SK-N-DZ (cell line): ENCODE measurements around the gene GFI1B.

Source experiments
- DNase-seq: peaks from one replicate; pipeline ENCODE4 v3.0.0-alpha.2; 2015; ENCODE audit warnings: low spot score
- small RNA-seq, 2 experiments: library from RNA; depleted of rRNA; stranded (forward); fragments of <200 nt; gene quantifications; one replicate each; pipeline ENCODE3, GENCODE V24; 2014

GFI1B gene

DNA sequence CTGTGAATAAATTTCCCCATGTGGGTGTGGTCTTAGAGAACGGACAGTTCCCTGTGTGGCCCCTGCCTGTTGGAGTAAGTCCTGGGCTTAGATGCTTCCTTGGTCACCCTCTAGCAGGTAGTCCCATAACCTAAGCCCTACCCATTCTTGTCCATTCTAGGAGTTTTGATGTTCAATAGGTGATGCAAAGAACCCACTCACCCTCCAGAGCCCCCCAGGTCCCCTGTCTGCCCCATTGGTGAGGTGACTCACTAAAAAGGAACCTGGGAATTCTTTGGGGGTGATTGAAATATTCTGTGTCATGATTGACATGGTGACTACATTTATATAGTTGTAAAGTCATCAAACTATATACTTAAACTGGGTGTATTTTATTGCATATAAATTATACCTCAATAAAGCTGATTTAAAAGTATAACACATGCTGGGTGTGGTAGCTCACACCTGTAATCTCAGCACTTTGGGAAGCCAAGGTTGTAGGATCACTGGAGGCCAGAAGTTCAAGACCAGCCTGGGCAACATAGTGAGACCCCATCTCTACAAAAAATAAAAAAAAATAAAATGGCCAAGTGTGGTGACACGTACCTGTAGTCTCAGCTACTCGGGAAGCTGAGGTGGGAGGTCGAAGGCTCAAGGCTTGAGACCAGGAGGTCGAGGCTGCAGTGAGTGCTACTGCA, 31.6 kb downstream of the GFI1B start:
- no peak for DNase-seq

DNA sequence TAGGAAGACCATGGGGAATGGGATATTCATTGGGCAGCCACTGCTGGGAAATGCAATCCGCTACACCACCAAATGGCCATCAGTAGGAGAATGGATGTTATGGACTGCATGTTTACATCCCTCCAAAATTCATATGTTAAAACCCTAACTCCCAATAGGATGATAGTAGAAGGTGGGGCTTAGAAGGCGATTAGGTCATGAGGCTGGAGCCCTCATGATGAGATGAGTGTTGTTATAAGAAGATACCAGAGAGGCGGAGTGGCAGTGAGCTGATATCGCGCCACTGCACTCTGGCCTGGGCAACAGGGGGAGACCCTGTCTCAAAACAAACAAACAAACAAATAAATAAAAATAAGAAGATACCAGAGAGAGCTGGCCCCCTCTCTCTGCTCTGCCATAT, 36.2 kb downstream of the GFI1B start:
- DNase-seq = no peak

DNA sequence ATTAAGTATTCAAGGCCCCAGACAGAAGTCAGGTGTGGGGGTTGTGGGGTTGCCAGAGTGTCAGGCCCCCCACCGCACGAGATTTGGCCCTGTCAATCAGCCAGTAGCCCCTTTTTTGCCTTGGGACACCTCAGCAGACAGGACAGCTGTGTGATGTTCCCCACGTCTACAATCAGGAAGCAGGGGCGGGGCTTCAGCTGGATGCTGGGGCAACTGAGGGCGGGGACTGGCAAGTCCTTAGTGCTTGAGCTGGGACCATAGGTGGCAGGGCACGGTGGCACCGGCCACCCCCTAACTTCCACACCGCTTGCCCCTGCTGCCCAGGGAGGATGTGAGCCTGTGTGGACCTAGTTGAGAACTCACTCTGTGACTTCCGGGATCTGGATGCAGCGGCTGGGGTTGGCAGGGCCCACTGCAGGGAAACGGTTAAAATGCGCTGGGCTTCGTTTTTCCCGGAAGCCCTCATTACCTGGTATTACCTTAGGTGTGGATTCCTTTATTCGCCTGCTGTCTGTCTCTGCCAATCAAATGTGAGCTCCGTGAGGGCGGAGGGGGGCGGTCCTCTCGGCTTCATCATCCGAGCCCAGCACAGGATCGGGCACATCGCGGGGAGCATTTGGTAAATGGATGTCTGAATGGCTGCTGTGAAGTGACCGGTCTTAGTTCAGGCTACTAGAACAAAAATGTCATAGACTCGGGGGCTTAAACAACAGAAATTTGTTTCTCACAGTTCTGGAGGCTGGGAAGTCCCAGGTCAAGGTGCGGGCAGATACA, 44.8 kb downstream of the GFI1B start:
- DNase-seq = peak; percentile 39

DNA sequence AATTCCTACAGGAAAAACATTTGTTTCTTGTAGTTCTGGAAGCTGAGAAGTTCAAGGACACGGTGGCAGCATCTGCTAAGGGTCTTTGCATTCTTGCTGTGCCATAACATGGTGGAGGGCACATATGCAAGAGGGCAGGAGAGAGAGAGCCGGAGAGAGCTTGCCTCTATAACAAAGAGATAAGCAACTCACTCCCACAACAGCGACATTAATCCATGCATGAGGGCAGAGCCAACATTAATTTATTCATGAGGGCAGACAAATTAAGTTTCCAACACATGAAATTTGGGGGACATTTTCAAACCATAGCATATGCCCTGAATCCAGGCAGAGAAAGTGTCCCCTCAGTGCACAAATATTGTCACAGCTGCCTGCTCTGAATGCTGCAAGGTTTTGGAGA, 47.9 kb downstream of the GFI1B start:
- no peak for DNase-seq

DNA sequence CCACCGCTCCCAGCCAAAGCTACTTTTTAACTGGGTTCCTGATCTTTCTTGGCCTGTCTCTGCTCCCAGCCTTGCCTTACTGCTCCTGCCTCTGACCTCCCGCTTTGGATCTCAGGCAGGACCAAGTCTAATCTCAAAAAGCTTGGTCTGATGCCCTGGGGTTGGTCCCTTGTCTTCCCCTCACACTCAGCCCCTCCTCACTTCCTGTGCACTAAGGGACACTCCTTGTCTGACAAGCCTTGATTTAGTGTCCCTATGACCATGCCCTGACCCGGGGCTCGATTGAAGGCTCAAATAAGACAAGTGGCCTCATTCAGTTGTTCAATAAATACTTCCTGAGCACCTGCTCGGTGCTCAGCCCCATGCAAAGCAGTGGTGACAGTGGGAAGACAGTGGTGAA, 48.6 kb downstream of the GFI1B start:
- DNase-seq = no peak

DNA sequence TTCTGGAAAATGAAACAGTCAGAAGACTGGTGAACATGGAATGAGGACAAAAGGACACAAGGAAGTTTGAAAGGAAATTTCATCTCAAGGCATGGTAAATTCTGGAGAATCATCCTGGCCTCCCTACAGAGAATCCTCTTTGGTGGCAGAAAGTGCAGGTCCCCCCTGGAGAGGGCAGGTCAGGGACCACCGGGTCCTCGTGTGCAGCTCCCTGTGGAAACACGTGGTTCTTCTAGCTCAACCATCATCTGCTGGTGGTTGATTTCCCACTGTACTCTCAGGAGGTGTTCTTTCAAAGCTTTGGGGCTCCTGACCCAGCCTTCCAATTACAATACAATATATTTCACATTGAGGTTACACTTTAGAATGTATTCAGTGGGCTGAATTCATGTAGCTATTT, 49.7 kb downstream of the GFI1B start:
- no peak for DNase-seq

DNA sequence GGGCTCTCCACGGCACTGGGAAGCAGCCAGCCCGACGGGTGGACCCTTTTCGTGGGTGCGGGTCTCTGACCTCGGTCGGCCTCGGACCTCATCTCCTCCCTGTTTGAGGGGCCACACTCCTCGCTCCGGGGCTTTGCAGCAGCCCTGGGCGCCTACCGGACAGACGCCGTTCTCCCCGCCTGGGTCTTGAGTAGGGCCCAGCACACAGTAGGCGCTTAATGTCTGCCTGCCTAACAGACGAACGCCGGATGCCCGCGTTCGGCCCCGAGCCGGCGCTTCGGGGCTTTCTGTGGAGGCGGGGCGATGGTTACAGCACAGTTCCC, 51.5 kb downstream of the GFI1B start:
- no peak for DNase-seq

DNA sequence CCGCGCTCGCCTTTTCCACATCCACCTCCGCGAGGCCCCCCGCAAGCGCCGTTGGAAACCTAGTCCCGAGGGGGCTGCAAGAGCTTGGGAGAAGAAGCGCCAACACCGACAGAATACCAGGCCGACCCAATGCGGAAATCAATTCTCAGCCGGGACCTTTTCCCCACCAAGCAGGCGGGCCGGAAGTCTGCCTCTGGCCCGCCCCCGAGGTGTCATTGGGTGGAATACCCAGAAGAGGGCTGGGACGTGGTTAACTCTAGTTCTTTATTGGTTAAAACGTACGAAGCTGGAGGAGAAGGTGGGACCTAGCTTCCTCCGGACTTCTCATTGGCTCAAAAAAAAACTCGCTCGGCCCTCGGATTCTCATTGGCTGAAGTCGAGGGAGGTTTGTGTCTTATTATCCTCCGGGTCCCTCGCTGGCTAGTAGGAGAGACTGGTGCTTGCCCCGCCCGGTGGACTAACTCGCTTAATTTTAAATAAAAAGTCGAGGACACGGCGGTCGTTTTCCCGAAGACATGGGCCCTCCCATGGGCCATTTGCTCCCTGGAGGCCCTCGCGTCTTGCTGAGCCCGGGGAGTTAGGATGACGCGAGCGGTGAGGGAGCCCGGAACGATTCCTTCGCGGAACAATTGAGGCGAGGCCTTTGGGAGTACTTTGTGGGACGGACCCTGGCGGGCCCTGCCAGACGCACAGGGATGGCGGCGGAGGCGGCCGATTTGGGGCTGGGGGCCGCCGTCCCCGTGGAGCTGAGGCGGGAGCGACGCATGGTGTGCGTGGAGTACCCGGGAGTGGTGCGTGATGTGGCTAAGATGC, 52.0 kb downstream of the GFI1B start, which contains the start of gene GTF3C5:
Gene GTF3C5, plus strand, starts transcription at position 681 of the 813 bp plus-strand sequence. Its CDS starts 15 bp downstream, at position 696.
- peak; percentile 100 for DNase-seq

DNA sequence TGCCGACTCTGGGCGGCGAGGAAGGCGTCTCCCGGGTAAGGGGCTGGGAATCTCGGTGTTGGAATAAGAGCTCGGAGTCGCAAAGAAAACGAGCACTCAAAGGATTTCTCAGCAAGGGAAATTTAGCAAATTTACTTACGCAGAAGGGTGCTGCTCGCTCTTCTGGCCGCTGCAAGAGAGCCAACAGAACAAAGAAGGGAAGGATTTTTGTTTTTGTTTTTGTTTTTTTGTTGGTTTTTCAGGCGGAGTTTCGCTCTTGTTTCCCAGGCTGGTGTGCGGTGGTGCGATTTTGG, 52.6 kb downstream of the GFI1B start:
- no peak for DNase-seq

DNA sequence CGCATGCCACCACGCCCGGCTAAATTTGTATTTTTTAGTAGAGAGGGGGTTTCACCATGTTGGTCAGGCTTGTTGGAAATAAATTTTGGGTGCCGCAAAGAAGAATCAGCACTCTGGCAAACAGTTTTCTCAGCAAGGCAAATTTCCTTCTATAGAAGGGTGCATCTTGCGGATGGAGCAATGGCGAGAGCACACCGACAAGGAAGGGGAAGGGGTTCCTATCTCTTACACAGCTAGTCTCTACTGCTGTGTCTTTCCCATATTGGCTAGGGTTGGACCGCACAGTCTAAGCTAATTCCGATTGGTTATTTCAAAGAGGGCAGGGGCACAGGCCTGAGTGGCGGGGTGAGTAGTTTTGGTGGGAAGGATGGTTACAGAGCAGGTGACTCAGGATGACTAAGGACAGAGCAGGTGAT, 53.0 kb downstream of the GFI1B start:
- no peak for DNase-seq

DNA sequence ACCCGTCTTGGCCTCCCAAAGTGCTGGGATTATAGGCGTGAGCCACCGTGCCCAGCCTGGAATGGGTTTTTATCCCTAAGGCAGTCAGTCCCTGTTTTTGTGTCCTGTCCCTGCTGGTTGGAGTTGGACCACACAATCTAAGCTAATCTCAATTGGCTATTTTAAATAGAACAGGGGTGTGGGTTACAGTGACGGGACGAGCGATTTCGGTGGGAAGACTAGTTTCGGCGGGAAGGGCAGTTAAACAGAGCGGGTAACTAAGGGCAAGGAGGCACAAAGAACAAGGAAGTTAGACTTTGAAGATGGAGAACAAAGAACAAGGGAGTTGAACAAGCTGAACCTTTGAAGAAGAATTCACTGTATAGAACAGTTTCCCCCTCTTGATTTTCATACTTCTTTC, 53.7 kb downstream of the GFI1B start:
- no peak for DNase-seq

DNA sequence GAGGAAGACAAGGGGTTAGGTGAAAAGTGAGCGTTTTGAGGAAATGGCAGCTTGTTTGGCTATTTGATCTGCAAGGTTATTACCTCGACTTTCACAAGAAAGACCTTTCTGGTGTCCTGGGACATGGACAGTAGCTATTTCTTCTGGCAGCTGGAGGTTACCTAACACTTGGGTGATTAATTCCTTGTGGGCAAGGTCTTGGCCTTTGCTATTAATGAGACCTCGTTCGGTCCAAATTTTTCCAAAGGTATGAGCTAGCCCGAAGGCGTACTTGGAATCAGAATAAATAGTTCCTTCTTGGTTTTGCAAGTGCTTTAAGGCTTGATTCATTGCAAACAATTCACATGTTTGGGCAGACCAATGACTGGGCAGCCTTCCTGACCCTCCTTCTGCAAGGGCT, 57.2 kb downstream of the GFI1B start:
- no peak for DNase-seq

DNA sequence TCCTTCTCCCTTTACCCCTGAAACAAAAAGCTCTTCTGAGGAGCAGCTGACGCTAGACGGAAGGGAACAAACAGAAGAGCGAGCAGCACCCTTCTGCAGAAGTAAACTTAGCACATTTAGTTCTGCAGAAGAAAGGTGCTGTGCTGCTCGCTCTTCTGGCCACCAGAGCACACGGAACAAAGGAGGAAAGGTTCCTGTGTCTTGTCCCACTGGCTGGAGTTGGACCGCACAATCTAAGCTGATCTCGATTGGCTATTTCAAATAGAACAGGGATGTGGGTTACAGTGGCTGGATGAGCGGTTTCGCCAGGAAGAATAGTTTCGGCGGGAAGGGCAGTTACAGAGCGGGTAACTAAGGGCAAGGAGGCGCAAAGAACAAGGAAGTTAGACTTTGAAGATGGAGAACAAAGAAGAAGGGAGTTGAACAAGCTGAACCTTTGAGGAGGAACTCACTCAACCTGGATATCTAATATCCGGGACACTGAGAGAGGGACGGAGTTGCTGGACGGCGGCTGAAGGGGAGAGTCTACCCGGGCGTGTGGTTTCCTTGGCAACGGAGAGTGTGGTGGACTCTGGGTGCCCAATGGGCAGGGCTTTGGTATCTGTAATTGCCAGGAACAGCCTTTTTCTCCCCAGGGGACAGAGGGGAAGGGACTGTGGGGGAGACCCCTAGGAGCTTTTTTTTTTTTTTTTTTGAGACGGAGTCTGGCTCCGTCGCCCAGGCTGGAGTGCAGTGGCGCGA, 59.5 kb downstream of the GFI1B start:
- DNase-seq = no peak

DNA sequence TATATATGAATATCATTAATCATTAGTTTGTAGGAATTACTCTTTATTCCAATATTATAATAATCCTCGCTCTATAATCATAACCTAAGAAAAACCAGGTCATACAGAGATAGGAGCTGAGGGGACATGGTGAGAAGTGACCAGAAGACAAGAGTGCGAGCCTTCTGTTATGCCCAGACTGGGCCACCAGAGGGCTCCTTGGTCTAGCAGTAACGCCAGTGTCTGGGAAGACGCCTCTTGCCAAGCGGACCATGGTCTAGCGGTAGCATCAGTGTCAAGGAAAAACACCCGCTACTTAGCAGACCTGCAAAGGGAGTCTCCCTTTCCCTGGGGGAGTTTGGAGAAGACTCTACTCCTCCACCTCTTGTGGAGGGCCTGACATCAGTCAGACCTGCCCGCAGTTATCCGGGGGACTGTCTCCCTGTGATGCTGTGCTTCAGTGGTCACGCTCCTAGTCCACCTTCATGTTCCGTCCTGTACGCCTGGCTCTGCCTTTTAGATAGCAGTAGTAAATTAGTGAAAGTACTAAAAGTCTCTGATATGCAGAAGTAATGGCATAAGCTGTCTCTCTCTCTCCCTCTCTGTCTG, 62.5 kb downstream of the GFI1B start:
- DNase-seq = peak; percentile 48

Small RNA genes lying within 50 kb of the gene (small RNA-seq; reads per million reads assigned to genes)
- gene AL593851.1 (0 reads per million in 2 experiments), gene MIR548AW (0 reads per million in 2 experiments), gene RNU7-21P (0 to 0.04 reads per million in 2 experiments)
